Colonic mucosa (tissue), 4 donors: ENCODE results near the gene GTPBP6. TPM values are rescaled to one million over a fixed set of nuclear protein-coding genes. Genes with fewer than 3 reads are reported as not detected.
"Not testable (repeated sequence)": the region's sequence is repeated elsewhere in the genome, so short reads cannot be mapped to it uniquely, and the experiment has no call there.

Source experiments
- DNase-seq: peaks from one replicate; pipeline ENCODE4 v3.0.0-alpha.2; 2020
- H3K27ac ChIP-seq: fragments of 200-600 bp; one replicate; pipeline ENCODE4 v1.8.0; 2021
- H3K27me3 ChIP-seq: fragments of 200-600 bp; one replicate; pipeline ENCODE4 v1.8.0; 2021
- H3K36me3 ChIP-seq: fragments of 200-600 bp; one replicate; pipeline ENCODE4 v1.8.0; 2021
- H3K4me1 ChIP-seq: fragments of 200-600 bp; one replicate; pipeline ENCODE4 v1.8.0; 2021; ENCODE audit warnings: mild to moderate bottlenecking
- H3K4me3 ChIP-seq: fragments of 200-600 bp; one replicate; pipeline ENCODE4 v1.8.0; 2021
- H3K9ac ChIP-seq, 2 donors: one replicate each; pipeline ENCODE4 v1.7.0; 2013; ENCODE audit warnings: control low read depth in 2 of 2, low read depth in 2 of 2, low read length in 2 of 2
- H3K9me3 ChIP-seq: fragments of 200-600 bp; one replicate; pipeline ENCODE4 v1.8.0; 2021
- CTCF ChIP-seq: fragments of 200-600 bp; IDR thresholded peaks from one replicate; pipeline ENCODE4 v1.8.0; 2022; ENCODE audit warnings: antibody characterized with exemption, mild to moderate bottlenecking
- intact Hi-C: fragments of 100-400 bp; cut with DNase I; formaldehyde crosslinking; loops from one replicate; pipeline ENCODE4 v1.14.1; 2022
- total RNA-seq, 2 donors: library from RNA; stranded (reverse); fragmentation: NEBNext Ultra II Directional in 1 of 2; extraction: Animal tissue kit (Norgen Biotek cat#: 25700) in 1 of 2; gene quantifications; one replicate each; pipeline ENCODE4 v1.2.1, GENCODE V29; 2021
- donor health status: healthy.
- donor health status: DM: no; HTN: no; CAD: no.
- donor health status: DM: no; HTN: no; CAD: no.

Gene GTPBP6
- total RNA-seq, 2 donors from 2014 or later = 44.4 to 81.1 TPM

- Histone ChIP-seq H3K36me3 (no peaks in the 10 kb centered on the region), H3K27me3 (no peaks in the 10 kb centered on the region), H3K9me3 (no peaks in the 10 kb centered on the region), H3K9ac (no peak overlapping the region), H3K27ac (no peak overlapping the region), H3K4me3 (no peak overlapping the region), H3K4me1 (no peaks in the 10 kb centered on the region)
- DNase-seq = no peak
- intact Hi-C loops = no loop called here
- no peak for TF ChIP-seq CTCF
Observed at GRCh38 chrX:287670-288069, 30.9 kb downstream of the GTPBP6 start.

- Histone ChIP-seq H3K36me3 (no peaks in the 10 kb centered on the region), H3K9ac (no peak overlapping the region), H3K27ac (no peak overlapping the region), H3K4me1 (no peaks in the 10 kb centered on the region), H3K9me3 (no peaks in the 10 kb centered on the region), H3K27me3 (no peaks in the 10 kb centered on the region), H3K4me3 (no peak overlapping the region)
- peak; percentile 7 for DNase-seq
- no peak for TF ChIP-seq CTCF
- intact Hi-C loops = no loop called here
Observed at GRCh38 chrX:285076-285677, 33.4 kb downstream of the GTPBP6 start.

GRCh38 chrX:283115-283845 is 35.3 kb downstream of the GTPBP6 start:
- H3K4me3 ChIP-seq = peak overlapping the region; percentile 47
- no peak for TF ChIP-seq CTCF
- no peak overlapping the region for H3K27ac ChIP-seq
- peak; percentile 93 for DNase-seq
- no peaks in the 10 kb centered on the region for H3K4me1 ChIP-seq
- intact Hi-C loops = no loop called here
- peak overlapping the region in 1 of 2 donors; percentile 73 for H3K9ac ChIP-seq
- no peaks in the 10 kb centered on the region for H3K9me3 ChIP-seq
- no peaks in the 10 kb centered on the region for H3K36me3 ChIP-seq
- H3K27me3 ChIP-seq = no peaks in the 10 kb centered on the region

- H3K36me3 ChIP-seq, H3K9ac ChIP-seq, H3K27me3 ChIP-seq, intact Hi-C loops, H3K4me3 ChIP-seq, H3K9me3 ChIP-seq, H3K4me1 ChIP-seq: not testable (repeated sequence)
- peak; percentile 14 for DNase-seq
- peak overlapping the region; percentile 6 for H3K27ac ChIP-seq
Observed at GRCh38 chrX:282000-282681, 36.5 kb downstream of the GTPBP6 start.

GRCh38 chrX:281166-281999 is 37.2 kb downstream of the GTPBP6 start, which contains the start of gene PLCXD1:
TSS of gene PLCXD1 (plus strand) at chrX:281381. CDS start at chrX:284188, 2,807 bp downstream.
- no peak within 1 kb of the TSS for H3K4me3 ChIP-seq
- TF ChIP-seq CTCF = no peak
- no peaks in the 10 kb centered on the region for H3K9me3 ChIP-seq
- peak within 1 kb of the TSS in 1 of 2 donors; percentile 61 for H3K9ac ChIP-seq
- H3K4me1 ChIP-seq = peaks cover 3% of the 10 kb centered on the region
- no peaks in the 10 kb centered on the region for H3K36me3 ChIP-seq
- no peaks in the 10 kb centered on the region for H3K27me3 ChIP-seq
- no peak for DNase-seq
- intact Hi-C loops = no loop called here
- peak within 1 kb of the TSS; percentile 6 for H3K27ac ChIP-seq

GRCh38 chrX:280722-281121 is 37.9 kb downstream of the GTPBP6 start:
- H3K36me3 ChIP-seq, H3K4me1 ChIP-seq, intact Hi-C loops, H3K9me3 ChIP-seq, H3K27ac ChIP-seq, DNase-seq, H3K27me3 ChIP-seq, H3K4me3 ChIP-seq, H3K9ac ChIP-seq: not testable (repeated sequence)

- not testable (repeated sequence) for H3K9ac ChIP-seq, DNase-seq, H3K4me1 ChIP-seq
Observed at GRCh38 chrX:279757-280604, 38.6 kb downstream of the GTPBP6 start.

More at GRCh38 chrX:279757-280604, 38.6 kb downstream of the GTPBP6 start:
- H3K4me3 ChIP-seq, H3K27me3 ChIP-seq, H3K36me3 ChIP-seq, H3K27ac ChIP-seq, intact Hi-C loops, H3K9me3 ChIP-seq: not testable (repeated sequence)
